ENCODE data around the gene HEYL.

HEYL gene

DNA sequence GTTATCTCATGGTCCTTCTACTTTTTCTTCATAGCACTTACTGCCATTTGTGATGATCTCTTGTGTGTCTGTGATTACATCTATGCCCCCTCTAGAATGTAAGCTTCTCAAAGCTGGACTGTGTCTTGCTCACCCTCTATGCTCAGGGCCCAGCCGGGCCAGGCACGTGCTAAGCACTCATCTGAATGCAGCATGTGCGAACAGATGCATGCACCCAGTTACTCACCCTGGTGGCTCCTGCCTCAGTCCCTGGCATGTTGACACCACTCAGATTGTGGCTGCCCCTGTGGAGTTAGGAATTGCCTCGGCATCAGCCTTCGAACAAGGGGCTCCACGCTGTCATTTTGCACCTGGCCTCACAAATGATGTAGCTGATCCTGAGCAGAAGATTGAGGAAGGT, 43.3 kb downstream of the HEYL start:
- DNase-seq: no peak

DNA sequence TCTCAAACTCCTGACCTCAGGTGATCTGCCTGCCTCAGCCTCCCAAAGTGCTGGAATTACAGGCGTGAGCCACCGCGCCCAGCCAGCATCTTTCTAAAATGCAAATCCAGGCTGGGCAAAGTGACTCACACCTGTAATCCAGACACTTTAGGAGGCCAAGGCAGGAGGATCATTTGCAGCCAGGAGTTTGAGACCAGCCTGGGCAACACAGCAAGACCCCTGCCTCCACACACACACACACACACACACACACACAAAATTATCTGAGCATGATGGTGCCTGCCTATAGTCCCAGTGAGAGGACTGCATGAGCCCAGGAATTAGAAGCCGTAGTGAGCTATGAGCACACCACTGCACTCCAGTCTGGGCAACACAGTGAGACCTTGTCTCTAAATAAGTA, 46.1 kb downstream of the HEYL start:
- no peak for DNase-seq

DNA sequence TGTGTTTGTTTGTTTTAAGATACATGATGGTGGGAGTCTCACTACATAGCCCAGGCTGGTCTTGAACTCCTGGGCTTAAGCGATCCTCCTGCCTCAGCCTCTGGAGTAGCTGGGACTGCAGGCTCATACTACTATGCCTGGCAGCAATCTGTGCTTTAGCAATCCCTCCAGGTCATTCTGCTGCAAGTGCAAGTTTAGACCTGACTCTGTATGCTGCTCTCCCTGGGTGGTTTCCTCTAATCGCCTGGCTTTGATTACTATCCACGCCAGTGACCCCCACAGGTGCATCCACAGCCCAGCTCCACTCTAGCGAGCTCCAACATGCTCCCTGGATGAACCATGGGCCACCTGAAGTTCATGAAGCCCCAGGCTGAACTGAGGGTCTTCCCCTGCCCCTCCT, 47.4 kb downstream of the HEYL start:
- no peak for DNase-seq

DNA sequence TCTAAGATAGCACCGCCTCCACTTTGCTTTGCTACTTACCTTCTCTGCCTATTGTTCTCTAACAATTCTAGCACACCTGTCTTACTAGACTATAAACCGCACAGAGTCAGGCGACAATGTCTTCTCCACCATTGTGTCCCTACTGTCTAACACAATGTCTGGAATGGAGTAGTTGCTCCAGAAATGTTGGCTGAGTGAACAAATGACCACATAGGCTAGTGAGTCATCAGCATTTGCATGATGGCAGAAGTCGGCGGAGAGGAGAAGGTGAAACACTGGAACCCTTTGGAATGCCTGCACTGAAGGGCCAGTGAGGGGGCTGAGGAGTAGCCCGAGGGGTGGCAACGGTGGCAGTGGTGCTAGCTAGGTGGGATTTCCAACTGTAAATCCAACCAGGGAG, 48.9 kb downstream of the HEYL start:
- no peak for DNase-seq

DNA sequence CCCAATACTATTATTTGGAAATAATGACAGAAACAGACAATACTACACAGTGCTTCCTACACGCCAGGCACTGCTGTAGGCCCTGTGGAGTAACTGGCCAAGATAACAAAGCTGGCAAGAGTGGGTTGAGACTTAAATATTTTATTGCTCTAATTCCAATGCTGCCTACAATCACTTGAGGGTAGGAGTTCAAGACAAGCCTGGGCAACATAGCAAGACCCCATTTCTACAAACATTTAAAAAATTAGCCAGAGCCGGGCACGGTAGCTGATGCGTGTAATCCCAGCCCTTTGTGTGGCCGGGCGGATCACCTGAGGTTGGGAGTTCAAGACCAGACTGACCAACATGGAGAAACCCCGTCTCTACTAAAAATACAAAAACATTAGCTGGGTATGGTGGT, 53.5 kb downstream of the HEYL start:
- no peak for DNase-seq

DNA sequence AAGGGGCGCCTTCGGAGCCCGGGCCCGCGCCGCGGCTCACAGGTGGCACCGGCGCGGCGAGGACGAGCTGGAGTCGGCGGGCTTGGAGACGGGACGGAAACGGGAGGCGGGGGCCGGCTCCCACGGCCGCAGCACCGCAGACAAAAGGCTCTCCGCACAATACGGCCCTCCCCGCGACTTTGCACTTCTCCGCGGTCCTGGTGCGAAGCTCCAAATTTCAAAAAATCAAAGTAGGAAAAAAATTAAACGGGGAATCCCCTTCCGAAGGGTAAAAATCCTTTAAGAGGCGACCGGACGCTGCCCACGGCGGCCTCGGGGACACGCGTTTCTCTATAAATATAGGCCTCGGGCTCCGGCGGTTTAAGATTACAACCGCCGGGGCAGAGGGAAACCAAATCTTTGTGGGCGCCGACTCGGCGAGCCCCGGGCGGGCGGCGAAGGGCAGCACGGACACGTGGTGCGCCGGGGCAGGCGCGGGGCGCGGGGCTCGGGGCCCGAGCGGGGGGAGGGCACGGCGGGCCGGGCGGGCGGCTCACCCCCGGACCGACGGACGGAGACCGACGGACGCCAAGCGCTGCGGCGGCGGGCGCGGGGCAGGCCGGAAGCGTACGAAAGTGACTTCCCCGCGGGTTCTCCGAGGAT, 63.3 kb downstream of the HEYL start:
- no peak for DNase-seq

DNA sequence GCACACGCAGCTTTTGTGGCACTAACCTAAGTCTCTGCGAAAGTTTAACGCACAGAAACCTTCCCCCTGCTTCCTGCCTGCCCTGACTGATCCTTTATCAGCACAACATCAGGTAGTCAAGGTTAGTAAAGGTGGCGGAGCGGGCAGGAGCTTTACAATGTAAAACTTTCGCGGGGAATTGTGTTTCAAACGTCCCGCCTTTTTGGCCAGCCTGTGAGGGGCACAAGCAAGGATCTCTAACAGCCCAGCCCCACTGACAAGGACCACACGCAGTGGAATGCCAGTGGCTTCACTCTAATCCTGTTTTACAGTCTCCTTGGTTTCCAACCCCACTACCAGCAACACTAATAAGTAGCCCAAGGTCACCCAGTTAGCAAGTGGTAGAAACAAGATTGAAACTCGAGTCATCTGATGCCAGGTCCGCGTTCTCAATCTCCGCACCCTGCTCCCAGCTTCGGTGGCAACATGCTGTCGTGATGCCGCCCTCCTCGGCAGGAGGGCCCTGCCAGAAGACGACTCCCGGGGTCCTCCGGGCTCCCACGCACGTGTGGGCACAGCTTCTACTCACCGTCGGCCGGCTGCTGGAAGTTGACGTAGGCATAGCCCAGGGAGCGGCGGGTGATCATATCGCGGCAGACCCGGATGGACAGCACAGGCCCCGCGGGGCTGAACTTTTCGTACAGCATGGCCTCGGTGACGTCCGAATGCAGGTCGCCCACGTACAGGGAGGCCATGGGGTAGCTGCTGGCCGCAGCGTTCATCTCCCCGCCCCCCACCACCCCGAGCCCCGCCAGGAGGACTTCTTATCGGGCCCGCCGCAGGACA, 64.0 kb downstream of the HEYL start:
- DNase-seq: peak; percentile 65

DNA sequence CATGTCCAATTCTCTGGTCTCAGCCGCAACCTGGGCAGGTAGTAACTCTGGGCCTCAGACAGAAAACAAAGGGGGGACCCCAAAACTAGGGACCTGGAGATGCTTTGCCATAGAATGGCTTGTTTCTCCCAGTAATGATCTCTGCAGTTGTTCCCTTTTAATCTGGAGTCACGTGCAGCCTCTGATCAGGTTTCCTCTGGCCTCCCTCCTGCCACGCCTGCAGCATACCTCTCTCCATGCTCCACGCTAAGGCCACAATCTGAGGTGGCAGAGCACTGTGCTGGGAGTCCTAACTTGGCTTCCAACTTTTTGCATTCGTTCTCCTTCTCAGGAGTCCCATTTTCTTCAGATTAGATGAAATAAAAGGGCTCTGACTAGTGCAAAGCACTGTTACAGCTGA, 64.8 kb downstream of the HEYL start:
- peak; percentile 17 for DNase-seq

Data from hematopoietic multipotent progenitor cell treated with erythropoietin and hydrocortisone succinate and interleukin-3 and kit ligand, for 8 days (in vitro differentiated cells).